NT2/D1 (cell line): Measurements from ENCODE around the gene SRP54.

Source experiments
- YY1 ChIP-seq: IDR thresholded peaks from 2 replicates; pipeline ENCODE4 v1.6.1; 2011; ENCODE audit not compliant: insufficient read length, insufficient read depth
- ZNF274 ChIP-seq: IDR thresholded peaks from 2 replicates; pipeline ENCODE4 v1.6.1; 2011; ENCODE audit warnings: mild to moderate bottlenecking, low read depth, low read length

- TF ChIP-seq YY1 = no peak
- TF ChIP-seq ZNF274 = no peak
Observed at GRCh38 chr14:35020713-35021112, 37.9 kb downstream of the SRP54 start.
